HG03108 (cell line): ENCODE results near the gene NHLRC4.

Experiments
- ATAC-seq: cut with Tn5 transposase; IDR thresholded peaks from one replicate; pipeline ENCODE4 v1.9.1; 2021; ENCODE audit warnings: moderate library complexity; ENCODE audit not compliant: unreplicated experiment

The NHLRC4 gene, protein sequence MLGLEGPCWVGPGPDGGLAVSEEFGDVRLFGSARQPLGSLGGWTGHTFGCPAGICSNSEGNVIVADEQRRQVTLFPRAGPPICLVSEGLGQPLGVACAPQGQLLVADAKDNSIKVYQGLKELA

DNA sequence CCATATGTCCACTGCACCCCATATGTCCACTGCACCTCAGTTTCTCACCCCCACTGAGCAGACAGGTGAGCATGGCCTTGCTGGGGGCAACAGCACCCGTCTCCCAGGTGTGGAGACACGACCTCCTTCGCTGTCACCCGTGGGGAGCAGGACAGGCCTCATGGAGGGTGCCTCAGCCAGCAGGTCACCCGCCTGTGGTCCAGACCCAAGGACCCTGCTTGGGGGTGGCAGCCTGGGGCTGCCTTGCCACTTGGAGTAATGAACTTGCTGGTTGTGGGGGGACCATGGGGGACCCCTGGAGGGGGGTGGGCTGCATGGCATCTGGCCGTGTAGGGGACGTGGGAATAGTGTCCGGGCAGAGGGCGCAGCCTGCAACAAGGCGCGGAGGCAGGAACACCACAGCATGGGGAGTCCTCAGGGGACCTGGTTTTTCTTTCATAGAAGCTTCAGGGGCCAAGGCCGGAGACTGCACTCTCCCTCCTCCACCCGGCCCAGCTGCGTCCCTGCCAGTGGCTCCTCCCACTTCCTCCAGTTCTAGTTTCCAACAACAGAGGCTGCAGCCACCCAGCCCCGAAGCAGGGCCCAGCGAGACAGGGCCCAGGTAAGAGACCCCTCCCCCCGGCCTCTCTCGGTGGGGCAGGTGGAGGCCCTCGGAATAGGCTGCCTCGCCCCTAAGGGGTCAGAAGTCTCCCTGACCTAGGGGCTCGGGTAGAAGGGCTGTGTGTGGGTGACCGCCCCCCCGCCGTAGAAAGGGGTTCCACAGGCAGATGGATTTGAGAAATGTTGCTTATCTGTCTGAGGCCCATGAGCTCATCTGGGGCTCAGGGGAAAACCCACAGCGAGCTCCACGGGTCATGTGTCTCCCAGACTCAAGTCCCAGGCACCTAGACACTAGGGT is at the start of gene NHLRC4:
NHLRC4 (plus strand) TSS at position 531 of the 898 bp plus-strand sequence. CDS start 1,043 bp downstream, outside the sequence.
- peak; percentile 59 for ATAC-seq

DNA sequence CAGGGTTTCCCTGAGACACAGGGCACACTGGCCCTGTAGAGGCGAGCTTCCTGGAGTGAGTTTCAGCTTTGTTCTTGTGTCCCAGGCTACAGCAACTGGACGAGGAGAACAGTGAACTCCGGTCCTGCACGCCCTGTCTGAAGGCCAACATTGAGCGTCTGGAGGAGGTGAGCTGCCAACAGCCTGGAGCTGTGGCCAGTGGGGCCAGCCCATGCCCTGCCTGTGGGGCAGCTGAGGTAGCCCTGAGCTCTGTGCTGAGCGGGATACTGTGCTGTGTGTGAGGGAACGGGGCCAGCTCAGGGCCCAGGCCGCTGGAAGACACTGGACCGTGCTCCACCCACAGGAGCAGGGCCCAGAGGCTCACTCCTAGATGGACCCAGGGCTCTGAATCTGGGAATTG is 47.9 kb upstream of the NHLRC4 start:
- ATAC-seq = no peak

DNA sequence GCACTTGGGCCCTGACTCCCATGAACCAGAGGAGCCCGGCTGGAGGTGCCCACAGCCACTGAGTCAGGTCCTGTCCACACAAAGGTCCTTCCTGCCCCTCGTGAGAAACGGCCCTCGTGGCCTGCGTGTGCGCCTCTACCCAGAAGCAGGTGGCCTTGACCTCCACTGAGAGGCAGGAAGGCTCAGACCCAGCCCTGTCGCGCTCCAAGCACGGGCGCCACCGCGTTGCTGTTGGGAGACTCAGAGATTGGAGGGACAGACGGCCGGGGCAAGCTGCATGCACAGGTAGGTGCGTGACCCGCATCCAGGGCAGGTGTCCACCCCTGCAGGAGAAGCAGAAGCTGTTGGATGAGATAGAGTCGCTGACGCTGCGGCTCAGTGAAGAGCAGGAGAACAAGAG is 47.4 kb upstream of the NHLRC4 start:
- ATAC-seq = no peak

DNA sequence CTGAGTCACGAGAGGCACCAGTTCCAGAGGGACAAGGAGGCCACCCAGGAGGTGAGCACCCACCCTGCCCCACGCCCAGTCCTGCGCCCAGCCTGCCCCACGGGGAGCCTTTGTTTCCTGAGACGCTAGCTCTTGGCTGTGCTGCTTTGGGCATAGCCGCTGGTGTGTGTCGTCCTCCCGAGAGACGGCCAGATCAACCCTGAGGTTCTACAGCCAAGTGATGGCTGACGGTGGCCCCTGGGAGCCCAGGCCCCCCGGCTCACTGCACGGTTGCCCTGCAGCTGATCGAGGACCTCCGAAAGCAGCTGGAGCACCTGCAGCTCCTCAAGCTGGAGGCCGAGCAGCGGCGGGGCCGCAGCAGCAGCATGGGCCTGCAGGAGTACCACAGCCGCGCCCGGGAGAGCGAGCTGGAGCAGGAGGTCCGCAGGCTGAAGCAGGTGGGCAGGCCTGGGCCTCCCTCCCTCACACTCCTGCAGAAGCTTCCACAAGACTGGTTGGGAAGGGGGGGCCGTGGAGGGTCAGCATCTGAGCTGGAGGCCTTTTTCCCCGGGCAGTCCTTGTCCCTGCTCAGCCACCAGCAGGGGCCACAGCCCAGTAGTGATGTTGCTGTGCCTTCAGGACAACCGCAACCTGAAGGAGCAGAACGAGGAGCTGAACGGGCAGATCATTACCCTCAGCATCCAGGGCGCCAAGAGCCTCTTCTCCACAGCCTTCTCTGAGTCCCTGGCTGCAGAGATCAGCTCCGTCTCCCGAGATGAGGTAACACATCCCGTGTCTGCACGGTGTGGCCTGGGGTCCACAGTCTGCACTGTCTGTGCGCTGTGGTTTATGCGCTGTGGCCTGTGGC is 46.7 kb upstream of the NHLRC4 start:
- ATAC-seq = no peak

DNA sequence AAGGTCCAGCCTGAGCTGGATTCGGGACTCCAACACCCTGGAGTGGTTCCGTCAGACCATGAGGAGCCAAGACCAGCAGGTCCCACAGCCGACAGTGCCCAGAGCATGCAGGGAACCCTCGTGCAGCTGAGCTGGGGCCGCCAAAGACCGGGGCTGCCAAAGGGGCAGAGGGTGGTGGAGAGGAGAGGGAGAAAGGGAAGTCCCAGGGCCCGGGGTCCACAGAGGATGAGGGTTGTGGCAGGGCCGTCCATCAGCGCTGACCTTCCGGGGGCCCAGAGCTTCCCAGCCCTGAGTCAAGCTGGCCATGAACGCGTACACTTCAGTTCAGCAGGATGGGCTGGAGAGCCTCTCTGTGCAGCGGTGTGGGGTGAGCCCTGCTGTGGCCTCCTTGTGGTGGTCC is 46.0 kb upstream of the NHLRC4 start:
- ATAC-seq = no peak

DNA sequence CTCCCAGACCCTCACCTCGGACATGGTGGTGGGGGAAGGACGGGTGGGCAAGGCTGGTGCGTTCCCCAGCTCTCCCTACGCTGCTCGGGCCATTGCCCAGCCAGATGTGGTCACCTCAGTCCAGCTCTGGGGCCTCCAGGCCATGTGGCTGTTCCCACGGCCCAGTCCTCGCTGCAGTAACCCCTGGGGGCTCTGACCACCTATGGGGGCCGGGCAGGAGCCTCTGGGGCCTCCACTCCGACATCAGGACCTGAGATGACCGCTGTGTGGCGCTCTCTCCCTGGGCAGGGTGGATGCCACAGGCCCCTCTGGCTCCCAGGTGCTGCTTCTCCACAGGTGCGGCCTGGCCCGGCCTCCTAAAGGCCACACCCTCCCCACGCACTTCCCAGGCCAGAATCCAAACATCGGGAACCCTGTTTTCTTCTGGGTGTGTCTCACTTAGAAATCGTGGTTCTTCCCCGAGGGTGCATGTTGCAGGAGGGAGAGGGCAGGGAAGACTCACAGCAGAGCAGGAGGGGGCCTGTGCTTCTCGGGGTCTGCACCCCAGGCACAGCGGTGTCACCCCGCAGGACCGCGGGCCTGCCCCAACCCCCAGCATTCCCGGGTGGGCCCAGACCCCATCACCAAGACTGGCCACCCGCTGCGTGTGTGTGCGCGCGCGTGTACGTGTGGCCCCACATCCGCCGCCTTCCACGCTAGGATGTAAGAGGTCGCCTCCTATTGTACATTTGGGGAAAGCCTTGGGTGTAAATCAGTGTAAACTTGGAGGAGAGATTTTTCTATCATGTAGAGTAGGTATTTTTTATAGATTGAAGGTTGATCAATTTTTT is 45.2 kb upstream of the NHLRC4 start:
- ATAC-seq = no peak

DNA sequence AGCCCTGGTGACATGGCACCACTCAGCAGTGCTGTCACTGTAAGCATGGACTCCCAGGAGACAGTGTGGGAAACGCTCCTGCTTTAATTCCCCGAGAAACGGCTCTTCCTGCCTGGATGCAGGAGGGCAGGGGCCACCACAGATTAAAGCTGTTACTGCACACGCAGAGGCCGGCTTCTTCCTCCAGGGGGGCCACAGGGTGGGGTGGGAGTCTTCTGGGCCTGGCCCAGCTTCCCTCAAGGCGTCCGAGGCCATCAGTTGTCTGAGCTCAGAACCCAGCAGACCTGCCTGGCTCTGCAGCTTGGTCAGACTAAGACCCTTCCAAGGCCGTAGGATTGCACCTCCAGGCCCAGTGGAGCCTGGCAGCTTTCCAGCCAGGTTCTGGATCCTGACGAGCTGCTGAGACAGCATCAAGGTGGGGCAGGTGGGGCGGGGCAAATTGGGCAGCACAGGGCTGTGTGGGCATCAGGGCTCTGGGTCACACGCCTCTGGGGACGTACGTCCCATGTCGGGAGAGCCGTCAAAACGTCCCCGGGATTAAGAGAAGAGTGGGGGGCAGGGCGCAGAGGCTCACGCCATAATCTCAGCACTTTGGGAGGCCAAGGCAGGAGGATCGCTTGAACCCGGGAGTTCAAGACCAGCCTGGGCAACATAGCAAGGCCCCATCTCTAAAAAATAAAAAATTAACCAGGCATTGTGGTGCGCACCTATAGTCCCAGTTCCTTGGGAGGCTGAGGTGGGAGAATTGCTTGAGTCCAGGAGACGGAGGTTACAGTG is 44.3 kb upstream of the NHLRC4 start:
- ATAC-seq = no peak

DNA sequence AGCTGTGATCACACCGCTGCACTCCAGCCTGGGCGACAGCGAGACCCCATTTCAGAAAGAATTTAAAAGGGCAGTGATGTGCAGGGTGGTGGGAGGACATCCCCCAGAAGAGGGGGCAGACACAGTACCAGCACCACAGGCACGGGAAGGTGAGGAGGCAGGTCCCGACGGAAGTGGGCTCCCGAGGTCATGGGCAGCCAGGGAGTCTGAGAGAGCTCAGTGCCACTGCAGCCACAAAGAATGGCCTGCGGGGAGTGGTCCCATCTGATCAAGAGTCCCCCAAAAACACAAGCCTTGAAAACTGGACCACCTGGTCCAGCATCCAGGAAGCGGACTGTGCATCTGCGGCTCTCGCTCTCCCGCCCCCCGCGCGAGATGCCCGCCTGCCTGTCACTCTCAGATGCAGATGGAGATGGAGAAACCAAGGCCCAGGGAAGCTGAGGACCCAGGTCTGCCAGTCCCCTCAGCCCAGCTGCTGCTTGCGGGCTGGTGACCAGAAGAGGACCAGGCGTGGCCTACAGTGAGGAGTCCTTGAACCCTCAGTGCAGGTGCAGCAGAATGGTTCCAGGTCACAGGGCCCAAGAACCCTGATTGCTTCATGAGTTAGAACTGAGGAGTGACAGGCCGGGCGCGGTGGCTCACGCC is 43.6 kb upstream of the NHLRC4 start:
- ATAC-seq = no peak

DNA sequence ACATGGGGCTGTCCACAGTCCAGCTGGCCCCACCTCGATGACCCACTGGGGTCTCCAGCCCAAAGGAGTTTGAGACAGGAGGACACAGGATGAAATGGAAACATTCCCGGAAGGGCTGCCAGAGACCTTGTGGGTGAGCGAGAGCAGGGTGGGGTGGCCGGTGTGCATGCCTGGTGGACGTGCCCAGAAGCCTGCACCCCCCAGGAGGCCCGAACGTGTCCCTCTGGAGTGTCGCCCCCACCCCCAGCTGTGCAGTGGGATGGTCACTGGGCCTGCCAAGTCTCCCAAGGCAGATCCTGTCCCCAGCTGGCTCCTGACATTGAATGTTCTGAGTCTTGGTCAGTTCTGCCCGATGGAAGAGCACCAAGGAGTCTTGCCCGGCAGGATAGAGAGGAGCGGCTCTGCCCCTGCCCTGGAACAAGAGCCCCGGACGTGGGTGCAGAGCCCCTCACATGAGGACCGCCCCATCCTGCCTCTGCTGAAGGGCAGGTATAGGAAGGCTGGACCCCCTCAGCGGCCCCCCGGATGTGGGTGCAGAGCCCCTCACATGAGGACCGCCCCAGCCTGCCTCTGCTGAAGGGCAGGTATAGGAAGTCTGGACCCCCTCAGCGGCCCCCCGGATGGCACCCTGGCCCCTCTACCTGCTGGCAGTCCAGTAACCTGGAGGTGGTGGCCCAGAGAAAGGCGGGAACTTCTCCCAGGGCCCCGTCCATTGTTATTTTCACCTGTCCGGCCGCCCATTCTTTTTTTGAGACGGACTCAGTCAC is 42.3 kb upstream of the NHLRC4 start:
- ATAC-seq = no peak

DNA sequence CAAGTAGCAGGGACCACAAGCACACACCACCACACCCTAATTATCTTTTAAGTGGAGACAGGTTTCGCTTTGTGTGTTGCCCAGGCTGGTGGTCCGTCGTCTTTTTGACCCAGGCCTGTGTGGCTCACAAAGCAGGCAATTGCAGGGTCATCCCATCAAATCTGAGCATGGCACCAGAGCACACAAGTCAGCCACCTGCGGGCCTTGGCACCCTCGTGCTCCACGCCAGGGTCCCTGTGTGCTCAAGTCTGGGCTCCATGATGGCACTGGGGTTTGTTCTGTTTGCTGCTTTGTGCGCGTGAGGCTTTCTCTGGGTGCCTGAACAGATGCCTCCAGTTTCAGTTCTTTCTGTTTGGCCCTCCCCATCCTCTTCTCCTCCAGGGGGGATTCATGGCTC is 41.7 kb upstream of the NHLRC4 start:
- ATAC-seq = no peak

DNA sequence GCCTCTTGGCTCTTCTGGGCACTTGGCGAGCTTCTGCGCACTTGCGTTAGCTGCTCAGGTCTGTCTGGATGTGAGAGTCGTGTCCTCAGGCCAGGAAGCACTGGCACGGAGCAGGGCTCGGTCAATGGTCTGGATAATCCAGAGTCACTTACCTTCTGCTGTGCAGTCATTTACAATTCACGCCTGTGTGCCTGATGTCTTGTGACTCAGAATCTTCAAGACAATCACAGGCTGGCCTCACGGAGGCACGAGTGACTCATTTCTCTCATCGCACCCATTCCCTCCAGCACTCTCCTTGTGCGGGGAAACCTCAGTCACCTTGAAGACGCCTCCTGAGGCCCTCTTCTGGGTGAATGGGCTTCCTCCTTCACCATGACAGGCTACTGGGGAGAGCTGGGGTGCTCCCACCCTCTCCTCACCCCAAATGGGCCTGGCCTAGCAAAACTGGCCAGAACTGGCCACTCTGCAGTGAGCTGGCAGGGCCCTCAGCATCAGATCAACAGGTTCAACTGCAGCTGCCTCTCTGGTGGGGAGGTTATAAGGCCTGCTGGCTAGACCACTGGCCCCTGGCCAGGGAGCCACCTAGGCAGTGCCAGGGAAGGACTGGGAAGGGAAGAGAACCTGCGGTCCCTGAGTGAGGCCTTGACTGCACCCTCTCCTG is 41.2 kb upstream of the NHLRC4 start:
- ATAC-seq = no peak

DNA sequence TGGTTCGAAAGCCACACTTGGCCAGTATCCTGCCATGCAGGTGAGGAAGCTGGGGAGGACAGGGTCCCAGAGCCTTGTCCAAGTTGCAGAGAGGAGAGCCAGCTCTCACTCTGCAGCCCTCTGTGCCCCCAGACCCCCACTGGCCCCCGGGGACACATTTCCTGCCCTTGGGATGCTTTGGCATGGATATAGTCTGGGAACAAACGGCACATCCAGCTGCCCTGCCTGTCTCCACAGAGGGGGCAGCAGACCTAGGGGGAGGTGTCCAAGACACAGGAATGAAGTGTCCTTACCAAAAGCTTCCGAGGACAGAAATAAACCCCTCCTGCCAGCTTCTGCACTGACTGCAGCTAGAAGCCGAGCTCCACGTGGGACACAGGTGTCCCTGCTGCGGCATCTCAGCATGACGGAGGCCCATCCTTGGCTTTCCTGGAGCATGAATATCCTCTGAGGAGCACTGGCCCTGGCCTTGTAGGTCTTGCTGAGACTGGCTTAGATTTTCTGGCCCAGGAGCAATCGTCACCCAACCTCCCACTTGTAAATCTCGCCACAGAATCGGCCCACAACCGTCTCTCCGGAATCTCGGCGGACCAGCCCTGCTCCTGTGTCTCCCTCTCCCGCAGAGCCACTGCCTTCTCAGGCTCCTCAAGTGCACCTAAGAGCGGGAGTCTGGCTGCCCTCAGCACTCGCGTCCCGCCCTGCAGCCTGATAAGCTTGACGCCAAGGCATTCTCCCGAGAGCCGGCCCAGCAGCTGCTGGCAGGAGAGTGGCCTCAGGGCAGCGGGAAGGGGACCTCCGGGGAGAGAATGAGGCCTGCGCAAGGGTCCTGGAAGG is 40.4 kb upstream of the NHLRC4 start:
- ATAC-seq = no peak

DNA sequence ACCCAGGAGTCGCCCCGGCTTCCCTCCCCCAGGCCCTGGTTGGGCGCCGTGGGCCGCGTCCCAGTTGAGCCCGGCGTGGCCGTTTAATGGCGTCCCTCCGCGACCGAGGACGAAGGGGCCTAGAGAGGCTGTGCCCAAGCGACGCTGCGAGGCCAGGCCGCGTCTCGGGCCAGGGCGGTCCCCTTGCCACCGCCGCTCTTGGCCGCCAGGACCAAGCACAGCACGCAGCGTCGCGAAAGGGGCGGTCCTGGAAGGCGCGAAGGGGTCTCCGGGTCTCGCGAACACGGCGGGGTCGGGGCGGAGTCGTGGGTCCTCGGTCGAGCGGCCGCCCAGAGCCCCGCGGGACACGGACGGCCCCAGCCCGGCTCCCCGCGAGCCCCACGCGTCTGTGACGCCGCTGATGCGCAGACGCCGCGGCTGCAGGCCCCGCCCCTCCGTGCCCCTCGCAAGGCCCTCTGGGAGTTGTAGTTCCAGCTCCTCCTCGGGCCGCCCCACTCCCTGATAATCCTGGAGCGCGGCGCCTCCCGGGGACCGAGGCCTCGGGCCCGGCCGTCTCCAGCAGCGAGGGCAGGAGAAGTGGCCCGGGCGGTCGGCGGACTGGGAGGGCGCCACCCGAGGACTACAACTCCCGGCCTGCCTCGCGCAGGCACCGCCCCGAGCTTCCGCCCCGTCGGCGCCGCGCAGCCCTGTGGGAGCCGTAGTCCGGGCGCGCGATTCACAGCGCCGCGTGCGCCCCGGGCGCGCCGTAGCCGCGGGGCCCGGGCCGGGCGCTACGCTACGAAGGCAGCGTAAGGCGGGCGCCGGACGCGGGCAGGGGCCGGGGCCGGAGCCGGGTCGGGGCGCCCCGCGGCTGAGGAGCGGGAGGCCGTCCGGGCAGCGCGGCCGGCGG is 39.5 kb upstream of the NHLRC4 start, which contains the start of gene CAPN15:
CAPN15 (plus strand) TSS at position 698 of the 889 bp plus-strand sequence. CDS start 19,127 bp downstream, outside the sequence.
- peak; percentile 59 for ATAC-seq

DNA sequence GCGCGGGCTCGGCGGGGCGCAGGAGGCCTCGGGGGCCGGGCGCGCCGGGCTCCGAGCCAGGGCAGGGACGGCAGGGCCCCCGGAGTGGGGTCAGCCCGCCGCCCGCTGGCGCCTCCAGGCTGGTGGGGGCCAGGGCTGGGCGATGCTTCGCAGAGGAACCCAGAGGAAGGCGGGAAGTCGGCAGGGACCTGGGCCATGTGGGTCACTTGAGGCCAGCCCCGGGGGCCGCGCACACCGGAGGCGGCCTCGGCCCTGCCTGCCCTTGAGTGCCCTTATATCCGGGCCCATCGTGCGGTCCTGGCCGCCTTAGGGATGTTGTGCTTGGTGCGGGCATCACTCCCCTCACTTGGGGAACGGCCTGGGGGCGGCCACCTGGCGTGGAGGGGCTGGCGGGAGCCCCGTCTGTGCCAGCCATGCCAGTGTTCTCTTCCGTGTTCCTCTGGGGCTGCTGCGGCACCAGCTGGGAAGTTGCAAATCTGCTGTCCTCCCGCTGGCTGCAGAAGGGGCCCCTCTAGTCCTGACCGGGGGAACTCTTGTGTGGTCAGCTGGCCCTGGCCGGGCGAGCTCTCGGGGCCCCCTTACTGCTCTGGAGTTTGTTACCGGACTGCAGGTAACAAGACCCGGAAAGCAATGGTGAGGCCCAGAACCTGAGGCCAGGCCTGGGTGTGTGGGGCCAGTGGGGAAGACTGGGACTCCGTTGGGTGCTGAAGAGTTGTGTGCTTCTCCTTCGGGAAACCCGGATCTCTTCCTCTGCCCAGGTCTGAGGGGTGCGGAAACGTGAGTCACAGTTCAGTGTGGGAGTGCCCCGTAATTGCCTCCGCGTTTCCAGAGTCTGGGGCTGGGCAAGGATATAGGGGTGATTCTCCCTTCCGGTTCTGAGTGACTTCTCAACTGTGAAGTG is 38.4 kb upstream of the NHLRC4 start:
- no peak for ATAC-seq

DNA sequence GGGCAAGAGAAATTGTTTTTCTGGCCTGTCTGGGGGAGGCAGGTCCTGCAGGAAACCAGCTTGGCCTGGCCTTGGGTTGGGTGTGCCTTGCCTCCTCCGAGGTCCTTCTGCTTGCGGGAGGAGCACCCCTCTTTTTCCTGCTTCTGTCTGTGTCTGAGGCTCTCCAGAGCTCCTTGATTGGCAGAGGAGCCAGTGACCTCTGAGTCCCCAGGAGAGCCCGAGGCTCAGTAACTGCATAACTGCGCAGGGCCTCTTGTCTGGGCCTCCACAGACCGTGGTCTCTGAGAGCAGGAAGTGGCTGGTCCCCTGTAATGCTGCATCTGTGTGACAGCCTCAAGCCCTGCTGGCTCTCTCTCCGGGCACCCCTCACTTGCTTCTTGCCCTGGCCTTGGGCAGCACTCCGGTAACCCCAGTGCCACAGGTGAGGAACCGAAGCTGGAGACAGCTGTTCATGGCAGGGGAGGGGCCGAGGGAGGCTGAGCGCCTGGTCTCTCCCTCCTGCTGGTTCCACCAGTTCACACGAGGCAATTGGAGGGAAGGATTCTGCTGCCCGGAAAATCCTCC is 37.7 kb upstream of the NHLRC4 start:
- no peak for ATAC-seq
